GM12872 (cell line): ENCODE results near the gene DIRAS2.

Experiments
- TF ChIP-seq, protein P1 (sequence below): IDR thresholded peaks from 3 replicates; pipeline ENCODE4 v1.5.1; 2011; ENCODE audit warnings: low read depth, mild to moderate bottlenecking, low read length, moderate library complexity; ENCODE audit not compliant: insufficient read depth

The DIRAS2 gene

DNA sequence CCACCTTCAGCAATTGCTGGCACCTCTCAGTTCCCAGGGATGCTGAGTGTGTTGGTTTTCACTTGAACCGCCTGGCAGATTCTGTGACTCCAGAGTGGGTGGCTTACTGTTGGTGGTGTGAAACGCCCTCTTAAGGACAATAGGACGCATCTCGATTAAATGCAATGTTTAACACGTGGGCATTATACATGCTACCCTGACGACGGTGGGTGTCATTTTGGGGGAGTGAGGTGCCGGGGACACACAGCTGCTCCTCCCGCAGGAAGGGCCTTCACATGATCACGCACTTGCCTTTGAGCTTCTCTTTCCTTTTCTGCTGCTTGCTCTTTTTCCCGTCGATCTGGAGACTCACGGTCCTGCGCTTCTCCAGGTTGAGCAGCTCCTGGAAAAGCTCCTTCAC lies 29.7 kb downstream of the DIRAS2 start:
- TF ChIP-seq, protein P1, sequence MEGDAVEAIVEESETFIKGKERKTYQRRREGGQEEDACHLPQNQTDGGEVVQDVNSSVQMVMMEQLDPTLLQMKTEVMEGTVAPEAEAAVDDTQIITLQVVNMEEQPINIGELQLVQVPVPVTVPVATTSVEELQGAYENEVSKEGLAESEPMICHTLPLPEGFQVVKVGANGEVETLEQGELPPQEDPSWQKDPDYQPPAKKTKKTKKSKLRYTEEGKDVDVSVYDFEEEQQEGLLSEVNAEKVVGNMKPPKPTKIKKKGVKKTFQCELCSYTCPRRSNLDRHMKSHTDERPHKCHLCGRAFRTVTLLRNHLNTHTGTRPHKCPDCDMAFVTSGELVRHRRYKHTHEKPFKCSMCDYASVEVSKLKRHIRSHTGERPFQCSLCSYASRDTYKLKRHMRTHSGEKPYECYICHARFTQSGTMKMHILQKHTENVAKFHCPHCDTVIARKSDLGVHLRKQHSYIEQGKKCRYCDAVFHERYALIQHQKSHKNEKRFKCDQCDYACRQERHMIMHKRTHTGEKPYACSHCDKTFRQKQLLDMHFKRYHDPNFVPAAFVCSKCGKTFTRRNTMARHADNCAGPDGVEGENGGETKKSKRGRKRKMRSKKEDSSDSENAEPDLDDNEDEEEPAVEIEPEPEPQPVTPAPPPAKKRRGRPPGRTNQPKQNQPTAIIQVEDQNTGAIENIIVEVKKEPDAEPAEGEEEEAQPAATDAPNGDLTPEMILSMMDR, result no peak

DNA sequence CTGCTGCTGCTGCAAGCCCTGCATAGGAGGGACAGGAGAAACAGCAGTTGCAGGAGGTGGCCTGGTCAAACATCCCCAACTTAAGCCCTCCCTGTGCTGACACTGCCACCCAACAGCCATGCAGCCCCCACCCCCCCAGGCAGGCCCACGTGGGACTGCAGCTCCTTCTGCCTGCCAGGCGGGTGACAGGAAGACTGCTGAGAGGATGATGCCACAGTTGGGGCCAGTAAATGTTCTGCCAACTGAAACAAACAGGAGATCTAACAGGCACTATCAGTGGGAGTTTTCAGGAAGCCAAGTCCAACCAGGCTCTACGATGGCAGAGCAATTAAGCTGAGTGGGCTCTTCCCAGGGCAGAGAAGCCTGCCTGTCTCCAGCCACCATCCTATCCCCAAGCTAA lies 31.1 kb downstream of the DIRAS2 start:
- TF ChIP-seq, protein P1, result no peak

- TF ChIP-seq, protein P1, result no peak
Measured at GRCh38 chr9:90611121-90611520, 31.5 kb downstream of the DIRAS2 start.

GRCh38 chr9:90607701-90608516 lies 34.7 kb downstream of the DIRAS2 start:
- TF ChIP-seq, protein P1, result no peak

DNA sequence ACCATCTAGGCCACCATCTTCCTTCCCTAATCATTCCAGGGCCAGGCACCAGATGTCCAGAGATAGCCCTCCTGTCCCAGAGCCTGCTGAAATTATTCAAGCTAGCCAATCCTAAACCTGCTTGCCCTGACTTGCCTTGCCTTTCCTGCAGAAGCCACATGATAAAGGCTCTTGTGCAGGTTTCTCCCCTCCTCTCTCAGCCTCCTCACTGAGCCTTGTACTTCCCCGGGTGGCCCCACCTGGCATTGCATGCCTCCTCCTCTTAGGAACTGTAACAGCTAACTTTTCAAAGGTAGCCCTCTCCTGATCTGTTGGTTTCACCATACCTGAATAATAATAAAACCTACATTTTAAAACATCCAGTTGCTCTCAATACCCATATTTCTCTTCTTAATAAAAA lies 42.6 kb downstream of the DIRAS2 start:
- TF ChIP-seq, protein P1, result no peak

DNA sequence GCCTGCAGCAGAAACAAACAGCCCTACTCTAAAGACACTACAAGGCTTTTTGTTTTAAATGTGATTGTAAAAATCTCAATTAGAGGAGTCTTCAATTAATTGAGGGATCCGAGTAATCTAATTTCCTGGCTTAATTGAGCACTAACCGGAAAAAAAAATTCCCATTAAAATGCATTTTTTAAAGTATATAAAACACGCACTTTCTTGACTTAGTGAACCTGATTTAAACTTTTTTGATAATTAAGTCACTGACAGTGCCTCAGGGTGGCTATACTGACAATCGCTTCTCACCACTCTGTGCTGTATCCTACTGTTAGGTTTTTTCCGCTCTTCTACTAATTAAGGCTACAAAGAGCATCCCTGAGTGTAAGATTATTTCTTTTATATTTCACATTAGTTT lies 44.4 kb downstream of the DIRAS2 start:
- TF ChIP-seq, protein P1, result no peak

DNA sequence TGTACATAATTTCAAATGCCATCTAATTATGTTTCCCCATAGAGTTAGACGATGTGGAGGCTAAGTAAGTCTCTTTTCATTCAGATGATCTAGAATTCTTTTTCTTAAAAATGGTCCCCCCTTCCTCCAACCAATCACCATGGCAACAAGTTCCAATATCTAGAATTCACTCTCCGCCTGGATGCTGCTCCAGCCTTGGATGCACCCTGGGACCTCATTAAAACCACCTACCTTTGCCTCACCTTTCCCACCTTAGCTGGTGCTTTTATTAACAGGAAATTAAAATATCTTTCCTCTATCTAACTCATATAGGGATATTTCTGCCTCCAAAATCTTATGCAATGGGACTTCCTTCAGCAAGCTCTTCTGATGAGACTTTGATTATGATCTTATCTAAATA lies 49.0 kb downstream of the DIRAS2 start:
- TF ChIP-seq, protein P1, result no peak
